ENCODE measurements around the gene ARHGAP44.

Gene ARHGAP44

GRCh38 chr17:12936501-12936900 is 147.2 kb downstream of the ARHGAP44 start:
- DNase-seq (ENCODE audit: insufficient read length): no peak
- FAIRE-seq: no peak
- TF ChIP-seq POLR2A (IDR thresholded peaks at IDR 0.05; ENCODE audit: low read depth, low read length): no peak
- no peak for TF ChIP-seq TAF1 (IDR thresholded peaks at IDR 0.05; ENCODE audit: borderline replicate concordance, low read depth, low read length)
- no peak for TF ChIP-seq POLR2AphosphoS5 (IDR thresholded peaks at IDR 0.05; ENCODE audit: low read depth, low read length)

GRCh38 chr17:12940699-12941098 is 151.4 kb downstream of the ARHGAP44 start:
- DNase-seq (ENCODE audit: insufficient read length): no peak
- TF ChIP-seq POLR2AphosphoS5 (IDR thresholded peaks at IDR 0.05; ENCODE audit: low read depth, low read length): no peak
- no peak for TF ChIP-seq POLR2A (IDR thresholded peaks at IDR 0.05; ENCODE audit: low read depth, low read length)
- no peak for TF ChIP-seq TAF1 (IDR thresholded peaks at IDR 0.05; ENCODE audit: borderline replicate concordance, low read depth, low read length)
- no peak for FAIRE-seq

GRCh38 chr17:12947047-12947446 is 157.7 kb downstream of the ARHGAP44 start:
- FAIRE-seq (no peak), DNase-seq (ENCODE audit: insufficient read length) (no peak)
- TF ChIP-seq POLR2A (IDR thresholded peaks at IDR 0.05; ENCODE audit: low read depth, low read length) (no peak), TAF1 (IDR thresholded peaks at IDR 0.05; ENCODE audit: borderline replicate concordance, low read depth, low read length) (no peak), POLR2AphosphoS5 (IDR thresholded peaks at IDR 0.05; ENCODE audit: low read depth, low read length) (no peak)

GRCh38 chr17:12952012-12952411 is 162.7 kb downstream of the ARHGAP44 start:
- FAIRE-seq (no peak), DNase-seq (ENCODE audit: insufficient read length) (no peak)
- TF ChIP-seq POLR2A (IDR thresholded peaks at IDR 0.05; ENCODE audit: low read depth, low read length) (no peak), TAF1 (IDR thresholded peaks at IDR 0.05; ENCODE audit: borderline replicate concordance, low read depth, low read length) (no peak), POLR2AphosphoS5 (IDR thresholded peaks at IDR 0.05; ENCODE audit: low read depth, low read length) (no peak)

- TF ChIP-seq POLR2A (IDR thresholded peaks at IDR 0.05; ENCODE audit: low read depth, low read length) (no peak), TAF1 (IDR thresholded peaks at IDR 0.05; ENCODE audit: borderline replicate concordance, low read depth, low read length) (no peak), POLR2AphosphoS5 (IDR thresholded peaks at IDR 0.05; ENCODE audit: low read depth, low read length) (no peak)
- no peak for DNase-seq (ENCODE audit: insufficient read length)
- FAIRE-seq: no peak
These were observed 163.9 kb downstream of the ARHGAP44 start for GRCh38 chr17:12953156-12953555.

GRCh38 chr17:12955521-12955920 is 166.2 kb downstream of the ARHGAP44 start:
- no peak for FAIRE-seq
- no peak for TF ChIP-seq POLR2AphosphoS5 (IDR thresholded peaks at IDR 0.05; ENCODE audit: low read depth, low read length)
- TF ChIP-seq POLR2A (IDR thresholded peaks at IDR 0.05; ENCODE audit: low read depth, low read length): no peak
- no peak for TF ChIP-seq TAF1 (IDR thresholded peaks at IDR 0.05; ENCODE audit: borderline replicate concordance, low read depth, low read length)
- no peak for DNase-seq (ENCODE audit: insufficient read length)

- TF ChIP-seq TAF1 (IDR thresholded peaks at IDR 0.05; ENCODE audit: borderline replicate concordance, low read depth, low read length): no peak
- no peak for TF ChIP-seq POLR2A (IDR thresholded peaks at IDR 0.05; ENCODE audit: low read depth, low read length)
- no peak for TF ChIP-seq POLR2AphosphoS5 (IDR thresholded peaks at IDR 0.05; ENCODE audit: low read depth, low read length)
- DNase-seq (ENCODE audit: insufficient read length) (no peak), FAIRE-seq (no peak)
These were observed 169.5 kb downstream of the ARHGAP44 start for GRCh38 chr17:12958786-12959185.

- TF ChIP-seq POLR2A (IDR thresholded peaks at IDR 0.05; ENCODE audit: low read depth, low read length): no peak
- TF ChIP-seq POLR2AphosphoS5 (IDR thresholded peaks at IDR 0.05; ENCODE audit: low read depth, low read length): no peak
- no peak for TF ChIP-seq TAF1 (IDR thresholded peaks at IDR 0.05; ENCODE audit: borderline replicate concordance, low read depth, low read length)
- no peak for FAIRE-seq
- DNase-seq (ENCODE audit: insufficient read length): no peak
These were observed 170.1 kb downstream of the ARHGAP44 start for GRCh38 chr17:12959441-12959840.

GRCh38 chr17:12961655-12962054 is 172.4 kb downstream of the ARHGAP44 start:
- FAIRE-seq: no peak
- no peak for DNase-seq (ENCODE audit: insufficient read length)
- TF ChIP-seq POLR2A (IDR thresholded peaks at IDR 0.05; ENCODE audit: low read depth, low read length): no peak
- TF ChIP-seq TAF1 (IDR thresholded peaks at IDR 0.05; ENCODE audit: borderline replicate concordance, low read depth, low read length): no peak
- no peak for TF ChIP-seq POLR2AphosphoS5 (IDR thresholded peaks at IDR 0.05; ENCODE audit: low read depth, low read length)

- FAIRE-seq (no peak), DNase-seq (ENCODE audit: insufficient read length) (no peak)
- no peak for TF ChIP-seq POLR2AphosphoS5 (IDR thresholded peaks at IDR 0.05; ENCODE audit: low read depth, low read length)
- TF ChIP-seq TAF1 (IDR thresholded peaks at IDR 0.05; ENCODE audit: borderline replicate concordance, low read depth, low read length): no peak
- TF ChIP-seq POLR2A (IDR thresholded peaks at IDR 0.05; ENCODE audit: low read depth, low read length): no peak
These were observed 174.2 kb downstream of the ARHGAP44 start for GRCh38 chr17:12963505-12963904.

GRCh38 chr17:12964162-12964561 is 174.9 kb downstream of the ARHGAP44 start:
- DNase-seq (ENCODE audit: insufficient read length) (no peak), FAIRE-seq (no peak)
- no peak for TF ChIP-seq POLR2AphosphoS5 (IDR thresholded peaks at IDR 0.05; ENCODE audit: low read depth, low read length)
- TF ChIP-seq TAF1 (IDR thresholded peaks at IDR 0.05; ENCODE audit: borderline replicate concordance, low read depth, low read length): no peak
- TF ChIP-seq POLR2A (IDR thresholded peaks at IDR 0.05; ENCODE audit: low read depth, low read length): no peak

GRCh38 chr17:12964840-12965239 is 175.5 kb downstream of the ARHGAP44 start:
- FAIRE-seq (no peak), DNase-seq (ENCODE audit: insufficient read length) (no peak)

GRCh38 chr17:12965988-12966387 is 176.7 kb downstream of the ARHGAP44 start:
- TF ChIP-seq POLR2A (IDR thresholded peaks at IDR 0.05; ENCODE audit: low read depth, low read length) (no peak), POLR2AphosphoS5 (IDR thresholded peaks at IDR 0.05; ENCODE audit: low read depth, low read length) (no peak), TAF1 (IDR thresholded peaks at IDR 0.05; ENCODE audit: borderline replicate concordance, low read depth, low read length) (no peak)
- FAIRE-seq: no peak
- no peak for DNase-seq (ENCODE audit: insufficient read length)

More at GRCh38 chr17:12964840-12965239, 175.5 kb downstream of the ARHGAP44 start:
- TF ChIP-seq POLR2AphosphoS5 (IDR thresholded peaks at IDR 0.05; ENCODE audit: low read depth, low read length) (no peak), POLR2A (IDR thresholded peaks at IDR 0.05; ENCODE audit: low read depth, low read length) (no peak), TAF1 (IDR thresholded peaks at IDR 0.05; ENCODE audit: borderline replicate concordance, low read depth, low read length) (no peak)
